ENCODE data around the gene SLC25A42.
"Not testable (repeated sequence)": the region's sequence is repeated elsewhere in the genome, so short reads cannot be mapped to it uniquely, and the experiment has no call there.

SLC25A42 gene

DNA sequence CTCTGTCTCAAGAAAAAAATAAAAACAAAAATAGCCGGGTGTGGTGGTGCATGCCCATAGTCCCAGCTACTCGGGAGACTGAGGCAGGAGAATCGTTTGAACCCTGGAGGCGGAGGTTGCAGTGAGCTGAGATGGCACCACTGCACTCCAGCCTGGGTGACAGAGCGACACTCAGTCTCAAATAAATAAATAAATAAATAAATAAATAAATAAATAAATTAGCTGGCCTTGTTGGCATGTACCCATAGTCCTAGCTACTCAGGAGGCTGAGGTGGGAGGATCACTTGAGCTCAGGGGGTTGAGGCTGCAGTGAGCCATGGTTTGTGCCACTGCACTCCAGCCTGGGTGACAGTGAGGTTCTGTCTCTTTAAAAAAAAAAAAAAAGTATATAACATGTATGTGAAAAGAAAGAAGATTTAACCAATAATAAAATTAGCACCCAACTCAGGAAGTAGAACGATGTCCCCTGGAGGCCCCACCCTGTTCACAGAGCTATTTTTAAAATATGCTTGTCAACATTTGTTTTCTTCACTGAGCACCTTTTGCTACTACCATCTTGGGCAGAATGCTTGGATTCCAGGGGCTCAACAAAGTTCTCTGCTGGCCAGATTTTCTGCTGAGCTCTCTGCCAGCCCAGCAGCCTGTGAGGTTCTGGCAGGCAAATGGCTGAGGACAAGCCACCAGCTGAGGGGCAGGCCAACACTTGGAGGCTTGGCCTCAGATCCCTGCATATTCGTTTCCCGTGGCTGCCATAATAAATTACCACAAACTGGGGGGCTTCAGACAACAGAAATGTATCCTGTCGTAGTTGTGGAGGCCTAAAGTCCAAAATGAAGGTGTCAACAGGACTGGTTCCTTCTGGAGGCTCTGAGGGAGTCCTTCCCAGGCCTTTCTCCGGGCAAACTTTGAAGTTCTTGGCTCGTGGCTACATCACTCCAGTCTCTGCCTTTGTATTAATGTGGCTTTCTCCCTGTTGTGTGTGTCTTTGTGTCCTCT is 5.2 kb downstream of the SLC25A42 start:
- DNase-seq (ENCODE audit: low read depth in 2 of 2) = no peak

- DNase-seq (ENCODE audit: low read depth in 2 of 2) = no peak
Observed at GRCh38 chr19:19071897-19072296, 8.1 kb downstream of the SLC25A42 start.

DNA sequence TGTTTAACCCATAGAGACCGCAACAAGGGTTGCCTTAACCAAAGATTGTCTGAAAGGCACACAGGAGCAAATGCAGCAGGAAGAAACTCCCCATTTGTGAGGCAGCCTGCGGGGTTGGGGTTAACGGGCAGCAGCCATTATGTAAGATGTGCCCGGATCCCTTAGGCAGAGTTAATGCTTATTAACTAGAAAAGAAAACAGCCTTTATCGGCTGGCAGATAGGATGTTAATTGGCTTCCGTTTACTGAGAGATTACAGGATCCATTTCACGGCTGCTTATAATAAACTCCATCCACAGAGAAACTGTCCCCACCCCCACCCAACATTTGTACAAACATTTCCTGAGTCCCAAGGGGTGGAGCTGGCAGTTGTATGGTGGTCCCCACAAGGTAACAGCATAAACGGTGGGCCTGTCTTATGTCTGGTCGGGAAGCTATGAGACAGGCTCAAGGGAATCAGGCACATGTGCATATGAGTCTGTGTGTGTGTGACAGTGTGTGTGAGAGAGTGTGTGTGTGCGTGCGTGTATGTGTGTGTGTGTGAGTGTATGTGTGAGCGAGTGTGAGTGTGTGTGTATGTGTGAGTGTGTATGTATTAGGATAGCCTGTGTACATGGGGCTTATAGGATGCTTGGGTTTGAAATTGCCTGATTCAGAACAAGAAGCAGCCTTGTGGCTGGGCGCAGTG is 10.5 kb downstream of the SLC25A42 start:
- DNase-seq (ENCODE audit: low read depth in 2 of 2) = no peak

DNA sequence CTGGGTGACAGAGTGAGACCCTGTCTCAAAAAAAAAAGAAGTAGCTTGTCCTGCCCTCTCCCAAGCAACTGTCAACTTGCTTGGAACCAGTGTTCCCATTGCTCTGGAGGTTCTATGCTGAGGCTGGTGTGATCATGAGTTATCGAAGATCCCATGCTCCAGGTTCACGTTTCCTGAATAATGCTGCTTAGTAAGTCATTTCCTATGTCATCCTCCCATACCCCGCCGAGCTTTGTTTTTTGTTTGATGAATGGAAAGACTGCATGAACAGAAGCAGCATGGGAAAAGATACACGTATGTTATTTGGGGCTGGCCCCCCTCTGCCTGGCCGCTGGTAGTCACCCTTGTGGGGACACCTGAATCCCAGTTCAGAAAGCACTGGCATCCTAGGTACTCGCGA is 11.3 kb downstream of the SLC25A42 start:
- no peak for DNase-seq (ENCODE audit: low read depth in 2 of 2)

GRCh38 chr19:19076476-19076875 is 12.7 kb downstream of the SLC25A42 start:
- no peak for DNase-seq (ENCODE audit: low read depth in 2 of 2)

DNA sequence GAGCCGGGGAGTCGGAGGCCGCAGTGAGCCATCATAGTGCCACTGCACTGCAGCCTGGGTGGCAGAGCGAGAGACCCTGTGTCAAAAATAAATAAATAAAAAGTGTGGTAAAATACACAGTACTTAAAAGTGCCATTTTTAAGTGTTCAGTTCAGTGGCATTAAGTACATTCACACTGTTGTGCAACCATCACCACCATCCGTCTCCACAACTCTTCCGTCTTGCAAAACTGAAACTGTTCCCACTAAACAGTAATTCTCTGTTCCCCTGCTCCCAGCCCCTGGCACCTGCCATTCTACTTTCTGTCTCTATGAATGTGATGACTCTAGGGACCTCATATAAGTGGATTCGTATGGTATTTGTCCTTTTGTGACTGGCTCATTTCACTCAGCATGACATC is 13.3 kb downstream of the SLC25A42 start:
- DNase-seq (ENCODE audit: low read depth in 2 of 2) = no peak

GRCh38 chr19:19078801-19079200 is 15.0 kb downstream of the SLC25A42 start:
- DNase-seq (ENCODE audit: low read depth in 2 of 2) = no peak

DNA sequence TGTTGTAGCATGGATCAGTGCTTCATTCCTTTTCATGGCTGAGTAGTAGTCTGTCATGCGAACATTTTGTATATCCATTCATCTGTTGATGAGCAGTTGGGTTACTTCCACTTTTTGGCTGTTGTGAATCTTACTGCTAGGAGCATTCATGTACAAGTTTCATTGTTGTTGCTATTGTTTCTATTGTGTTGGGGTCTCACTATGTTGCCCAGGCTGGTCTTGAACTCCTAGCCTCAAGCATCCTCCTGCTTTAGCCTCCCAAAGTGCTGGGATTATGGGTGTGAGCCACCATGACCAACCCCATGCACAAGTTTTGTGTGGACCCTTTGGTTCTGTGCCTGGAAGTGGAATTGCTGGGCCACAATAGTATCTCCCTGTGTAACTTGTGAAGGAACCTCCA is 15.8 kb downstream of the SLC25A42 start:
- no peak for DNase-seq (ENCODE audit: low read depth in 2 of 2)

DNA sequence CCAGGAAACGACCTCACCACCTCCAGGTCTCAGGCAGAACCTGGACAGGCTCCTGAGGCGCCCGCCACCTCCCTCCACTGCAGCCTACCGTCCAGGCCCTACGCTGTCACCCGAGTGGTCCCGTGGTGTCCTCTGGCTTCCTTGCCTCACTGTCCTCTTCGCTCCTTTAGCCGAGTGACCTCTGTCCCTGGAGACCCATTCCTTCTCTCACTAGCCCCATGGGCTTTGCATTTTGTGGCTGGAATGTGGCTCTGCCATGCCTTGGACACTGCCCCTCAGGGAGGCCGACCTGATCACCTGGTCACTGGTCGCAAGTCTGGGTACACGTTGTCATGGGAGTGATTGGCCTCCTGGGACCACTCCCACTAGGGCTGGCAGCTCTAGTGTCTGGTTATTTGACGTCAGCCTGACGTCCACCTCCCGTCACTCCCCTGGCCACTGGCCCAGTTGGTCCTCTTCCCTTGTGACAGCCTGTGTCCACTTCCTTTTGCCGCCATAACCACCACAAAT is 17.9 kb downstream of the SLC25A42 start:
- DNase-seq (ENCODE audit: low read depth in 2 of 2) = no peak

GRCh38 chr19:19083413-19084178 is 19.8 kb downstream of the SLC25A42 start:
- no peak for DNase-seq (ENCODE audit: low read depth in 2 of 2)

DNA sequence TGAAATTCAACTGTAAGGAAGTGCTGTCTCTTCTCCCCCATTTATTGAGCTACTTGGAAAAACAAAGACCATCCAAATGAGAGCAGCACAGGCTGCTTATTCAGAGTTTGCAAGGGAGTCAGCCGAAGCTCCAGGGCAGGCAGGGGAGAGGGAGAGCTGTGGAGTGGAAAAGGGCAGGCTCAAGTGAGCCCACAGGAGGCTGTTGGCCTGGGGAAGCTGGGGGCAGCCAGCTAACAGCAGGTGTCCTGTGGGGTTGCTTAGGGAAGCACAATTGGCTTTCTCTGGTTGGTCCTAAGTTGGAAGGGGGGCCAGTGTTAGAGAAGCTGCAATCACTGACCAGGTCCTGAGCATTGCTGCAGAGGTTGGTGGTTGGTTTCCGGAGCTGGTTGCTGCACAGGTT is 23.9 kb downstream of the SLC25A42 start:
- DNase-seq (ENCODE audit: low read depth in 2 of 2) = no peak

- DNase-seq (ENCODE audit: low read depth in 2 of 2) = no peak
Observed at GRCh38 chr19:19094513-19094912, 30.7 kb downstream of the SLC25A42 start.

DNA sequence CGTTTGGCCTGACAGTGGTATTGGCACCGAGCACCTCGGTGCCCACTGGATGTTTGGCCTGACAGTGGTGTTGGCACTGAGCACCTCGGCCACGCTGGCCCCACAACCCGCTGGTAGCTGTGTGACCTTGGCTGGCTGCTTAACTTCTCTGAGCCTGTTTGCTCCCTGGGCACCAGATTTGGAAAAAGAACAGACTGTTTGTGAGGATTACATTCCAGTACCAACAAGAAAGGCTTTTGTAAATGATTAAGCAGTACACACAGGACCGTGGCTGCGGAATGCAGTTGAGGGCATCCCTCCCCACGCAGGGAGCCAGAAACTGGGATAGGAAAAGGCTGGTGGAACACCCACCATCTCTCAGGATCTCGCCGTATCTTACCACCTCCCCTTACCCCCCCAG is 31.9 kb downstream of the SLC25A42 start:
- DNase-seq (ENCODE audit: low read depth in 2 of 2) = no peak

DNA sequence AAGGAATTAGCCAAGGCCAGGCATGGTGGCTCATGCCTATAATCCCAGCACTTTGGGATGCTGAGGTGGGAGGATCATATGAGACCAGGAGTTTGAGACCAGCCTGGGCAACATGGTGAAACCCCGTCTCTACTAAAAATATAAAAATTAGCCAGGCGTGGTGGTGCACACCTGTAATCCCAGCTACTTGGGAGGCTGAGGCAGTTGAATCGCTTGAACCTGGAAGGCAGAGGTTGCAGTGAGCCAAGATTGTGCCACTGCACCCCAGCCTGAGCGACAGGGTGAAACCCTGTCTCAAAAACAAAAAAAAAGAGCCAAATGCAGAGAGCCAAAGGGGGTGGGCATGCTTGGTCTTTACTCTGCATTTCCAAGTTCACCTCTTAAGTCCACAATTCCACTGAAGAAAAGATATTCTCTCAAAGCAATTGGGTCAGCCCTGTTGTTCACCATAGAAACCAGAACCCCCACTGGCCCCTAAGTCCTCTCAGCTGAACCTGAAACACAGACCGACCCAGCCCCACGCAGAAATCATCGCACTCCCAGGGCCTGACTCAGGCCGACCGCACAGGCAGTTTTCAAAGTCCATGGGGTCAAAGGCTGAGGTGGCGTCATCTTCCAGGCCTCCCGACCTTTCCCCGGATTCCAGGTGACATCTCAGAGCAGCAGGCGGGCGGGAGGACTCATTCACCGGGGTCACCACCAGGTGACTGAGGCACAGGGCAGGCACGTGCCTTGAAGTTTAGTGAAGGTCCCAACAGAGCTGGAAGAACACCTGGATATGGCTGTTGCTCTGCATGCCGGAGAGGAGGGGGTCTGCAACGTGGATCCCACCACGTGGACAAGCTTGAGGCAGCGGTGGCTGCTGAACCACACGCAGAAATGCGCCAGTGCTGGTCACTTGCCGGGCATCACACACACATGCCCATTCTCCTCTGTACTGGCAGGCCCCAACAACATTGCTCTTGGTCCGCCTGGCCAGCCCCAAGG is 33.1 kb downstream of the SLC25A42 start:
- DNase-seq (ENCODE audit: low read depth in 2 of 2) = no peak

GRCh38 chr19:19098084-19098702 is 34.4 kb downstream of the SLC25A42 start:
- DNase-seq (ENCODE audit: low read depth in 2 of 2) = no peak

- DNase-seq (ENCODE audit: low read depth in 2 of 2) = no peak
Observed at GRCh38 chr19:19098703-19099632, 35.2 kb downstream of the SLC25A42 start.

- DNase-seq (ENCODE audit: low read depth in 2 of 2) = no peak
Observed at GRCh38 chr19:19101540-19101939, 37.7 kb downstream of the SLC25A42 start.

DNA sequence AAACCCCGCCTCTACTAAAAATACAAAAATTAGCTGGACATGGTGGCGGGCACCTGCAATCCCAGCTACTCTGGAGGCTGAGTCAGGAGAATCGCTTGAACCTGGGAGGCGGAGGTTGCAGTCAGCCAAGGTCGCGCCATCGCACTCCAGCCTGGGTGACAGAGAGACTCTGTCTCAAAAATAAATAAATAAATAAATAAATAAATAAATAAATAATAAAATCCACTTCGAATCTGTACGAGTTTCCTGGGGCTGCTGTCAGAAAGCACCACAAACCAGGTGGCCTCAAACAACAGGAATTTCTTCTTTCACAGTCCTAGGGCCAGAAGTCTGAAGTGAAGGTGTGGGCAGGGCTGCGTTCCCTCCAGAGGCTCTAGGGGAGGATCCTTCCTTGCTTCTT is 38.8 kb downstream of the SLC25A42 start:
- not testable (repeated sequence) for DNase-seq (ENCODE audit: low read depth in 2 of 2)

- DNase-seq (ENCODE audit: low read depth in 2 of 2) = no peak
Observed at GRCh38 chr19:19103167-19103566, 39.4 kb downstream of the SLC25A42 start.
